HCT116 (cell line): ENCODE measurements around the gene COL23A1. TPM values are rescaled to one million over a fixed set of nuclear protein-coding genes. Genes with fewer than 3 reads are reported as not detected.

Experiments
- ATAC-seq: fragments of 200-7000 bp; cut with Tn5 transposase; 2 replicates; pipeline ENCODE4 v1.9.1; 2020; ENCODE audit warnings: mild to moderate bottlenecking, moderate library complexity
- BruUV-seq: library from RNA; stranded (reverse); fragments of 400-500 nt; replicated peaks from 2 replicates; lab custom pipeline; 2021; lab: Mats Ljungman, UMichigan
- CTCF ChIA-PET: fragments of 300-600 bp; sonication (Branson Sonifier 250); formaldehyde crosslinking; loops from one replicate; lab custom pipeline; 2021; ENCODE audit warnings: antibody characterized with exemption; lab: Charles Lee
- POLR2A ChIA-PET: fragments of 300-600, 350-600 bp; sonication (Branson Sonifier 250); formaldehyde crosslinking; loops from one replicate; lab custom pipeline; 2021; ENCODE audit warnings: antibody characterized with exemption; lab: Charles Lee
- RAD21 ChIA-PET, 2 experiments: fragments of 300-600 bp; sonication (Branson Sonifier 250); formaldehyde crosslinking; loops; one replicate each; lab custom pipeline; 2023; ENCODE audit warnings: low total read pairs in 2 of 2; ENCODE audit not compliant: uncharacterized antibody in 2 of 2, unreplicated experiment in 2 of 2, low non-redundant PET in 1 of 2; lab: Charles Lee
- DNase-seq: peaks from one replicate; pipeline ENCODE4 v3.0.0-alpha.2; 2010; ENCODE audit warnings: low read depth, low spot score
- H2AFZ ChIP-seq: fragments of 200-600 bp; shearing (Covaris generic), sonication (generic); 2 replicates; pipeline ENCODE4 v1.6.1; 2017; ENCODE audit warnings: low read depth, mixed run types, mixed read lengths, antibody characterized with exemption, low read length; ENCODE audit not compliant: poor library complexity, severe bottlenecking
- H3K27ac ChIP-seq: 2 replicates; pipeline ENCODE4 v1.5.1; 2012; ENCODE audit warnings: low read depth, low read length
- H3K27me3 ChIP-seq: fragments of 200-600 bp; sonication (generic); 2 replicates; pipeline ENCODE4 v1.6.1; 2016; ENCODE audit warnings: mixed run types, low read length, mixed read lengths; ENCODE audit not compliant: insufficient read depth
- H3K36me3 ChIP-seq, 2 experiments: fragments of 200-500 bp in 1 of 2; fragments of 200-600 bp in 1 of 2; sonication (Bioruptor generic) in 1 of 2; sonication (generic) in 1 of 2; 2 replicates each; pipeline versions ENCODE4 v1.5.1 to v1.6.1; 2014 to 2016; ENCODE audit warnings: low read length in 2 of 2, inconsistent platforms in 1 of 2, mixed read lengths in 1 of 2, mixed run types in 1 of 2; ENCODE audit not compliant: insufficient read depth in 2 of 2, control insufficient read depth in 1 of 2
- H3K4me1 ChIP-seq, 2 experiments: fragments of 200-600 bp in 1 of 2; sonication (generic) in 1 of 2; 2 replicates each; pipeline versions ENCODE4 v1.5.1 to v1.6.1; 2012 to 2017; ENCODE audit warnings: low read length in 2 of 2, inconsistent platforms in 1 of 2, mild to moderate bottlenecking in 1 of 2, mixed read lengths in 1 of 2, mixed run types in 1 of 2, moderate library complexity in 1 of 2; ENCODE audit not compliant: insufficient read depth in 2 of 2, control insufficient read depth in 1 of 2
- H3K4me2 ChIP-seq: fragments of 200-600 bp; sonication (generic); 2 replicates; pipeline ENCODE4 v1.6.1; 2017; ENCODE audit warnings: mixed run types, low read length, mixed read lengths
- H3K4me3 ChIP-seq, 2 experiments: fragments of 200-600 bp in 1 of 2; sonication (generic) in 1 of 2; replicated peaks in 1 of 2; 2 replicates each; pipeline ENCODE4 v1.5.1; 2011 to 2016; ENCODE audit warnings: low read length in 2 of 2, control low read depth in 1 of 2, low read depth in 1 of 2, mild to moderate bottlenecking in 1 of 2, mixed read lengths in 1 of 2, mixed run types in 1 of 2
- H3K79me2 ChIP-seq: fragments of 200-600 bp; sonication (generic); 2 replicates; pipeline ENCODE4 v1.6.1; 2017; ENCODE audit warnings: mild to moderate bottlenecking, mixed run types, low read length, moderate library complexity, mixed read lengths; ENCODE audit not compliant: insufficient read depth
- H3K9ac ChIP-seq: fragments of 200-600 bp; sonication (generic); 2 replicates; pipeline ENCODE4 v1.6.1; 2016; ENCODE audit warnings: low read length, mixed read lengths
- H3K9me2 ChIP-seq: fragments of 200-600 bp; sonication (generic), shearing (Covaris generic); 2 replicates; pipeline ENCODE4 v1.6.1; 2017; ENCODE audit warnings: mixed run types, mild to moderate bottlenecking, moderate library complexity; ENCODE audit not compliant: insufficient read depth
- H3K9me3 ChIP-seq, 2 experiments: fragments of 200-500 bp in 1 of 2; fragments of 200-600 bp in 1 of 2; sonication (Bioruptor generic) in 1 of 2; sonication (generic) in 1 of 2; 2 replicates each; pipeline ENCODE4 v1.6.1; 2014 to 2017; ENCODE audit warnings: low read length in 2 of 2, mixed read lengths in 2 of 2, inconsistent platforms in 1 of 2, low read depth in 1 of 2, mild to moderate bottlenecking in 1 of 2, mixed run types in 1 of 2, moderate library complexity in 1 of 2; ENCODE audit not compliant: control insufficient read depth in 1 of 2, insufficient read depth in 1 of 2
- H4K20me1 ChIP-seq: fragments of 200-600 bp; sonication (generic), shearing (Covaris generic); 2 replicates; pipeline ENCODE4 v1.6.1; 2017; ENCODE audit warnings: mixed run types, mild to moderate bottlenecking, moderate library complexity; ENCODE audit not compliant: insufficient read depth
- CBX3 ChIP-seq: IDR thresholded peaks from 2 replicates; pipeline ENCODE4 v1.6.1; 2012; ENCODE audit warnings: low read depth
- EGR1 ChIP-seq: IDR thresholded peaks from 2 replicates; pipeline ENCODE4 v1.6.1; 2012; ENCODE audit warnings: low read depth
- ELF1 ChIP-seq: IDR thresholded peaks from 2 replicates; pipeline ENCODE4 v1.6.1; 2012; ENCODE audit warnings: low read depth, borderline replicate concordance
- EZH2 ChIP-seq: fragments of 200-600 bp; sonication (generic); IDR thresholded peaks from 2 replicates; pipeline ENCODE4 v1.6.1; 2017; ENCODE audit warnings: antibody characterized with exemption, mixed run types
- EZH2phosphoT487 ChIP-seq: fragments of 200-600 bp; IDR thresholded peaks from 2 replicates; pipeline ENCODE4 v1.6.1; 2018; ENCODE audit warnings: antibody characterized with exemption, borderline replicate concordance
- FOSL1 ChIP-seq: IDR thresholded peaks from 2 replicates; pipeline ENCODE4 v1.6.1; 2012; ENCODE audit warnings: low read depth
- RAD21 ChIP-seq: IDR thresholded peaks from 2 replicates; pipeline ENCODE4 v1.6.1; 2012; ENCODE audit warnings: low read depth, mild to moderate bottlenecking
- SP1 ChIP-seq: IDR thresholded peaks from 2 replicates; pipeline ENCODE4 v1.6.1; 2012; ENCODE audit warnings: low read depth
- TCF7L2 ChIP-seq: IDR thresholded peaks from 2 replicates; pipeline ENCODE4 v1.7.0; 2011; ENCODE audit warnings: borderline replicate concordance, inconsistent platforms; ENCODE audit not compliant: insufficient read depth, insufficient read length; ENCODE audit errors: extremely low read depth
- ZFX ChIP-seq: fragments of 450-650 bp; IDR thresholded peaks from 2 replicates; pipeline ENCODE4 v1.6.1; 2017
- intact Hi-C: fragments of 100-400 bp; cut with micrococcal nuclease; formaldehyde crosslinking; loops from 2 replicates; pipeline ENCODE4 v1.10.0; 2022
- total RNA-seq: library from RNA; stranded (reverse); gene quantifications from one replicate; pipeline ENCODE4 v1.2.1, GENCODE V29; 2021; ENCODE audit not compliant: unreplicated experiment
- TF ChIP-seq, protein P1 (sequence below): IDR thresholded peaks from 2 replicates; pipeline ENCODE4 v1.6.1; 2012
- TF ChIP-seq, protein P2 (sequence below): IDR thresholded peaks from 2 replicates; pipeline ENCODE4 v1.6.1; 2012; ENCODE audit warnings: low read depth
- TF ChIP-seq, protein P3 (sequence below): IDR thresholded peaks from 2 replicates; pipeline ENCODE4 v1.6.1; 2011; ENCODE audit warnings: mild to moderate bottlenecking, low read length, moderate library complexity; ENCODE audit not compliant: insufficient replicate concordance; ENCODE audit errors: extremely low read depth

Gene COL23A1
- total RNA-seq, 1 experiment from 2014 or later, result not detected

DNA sequence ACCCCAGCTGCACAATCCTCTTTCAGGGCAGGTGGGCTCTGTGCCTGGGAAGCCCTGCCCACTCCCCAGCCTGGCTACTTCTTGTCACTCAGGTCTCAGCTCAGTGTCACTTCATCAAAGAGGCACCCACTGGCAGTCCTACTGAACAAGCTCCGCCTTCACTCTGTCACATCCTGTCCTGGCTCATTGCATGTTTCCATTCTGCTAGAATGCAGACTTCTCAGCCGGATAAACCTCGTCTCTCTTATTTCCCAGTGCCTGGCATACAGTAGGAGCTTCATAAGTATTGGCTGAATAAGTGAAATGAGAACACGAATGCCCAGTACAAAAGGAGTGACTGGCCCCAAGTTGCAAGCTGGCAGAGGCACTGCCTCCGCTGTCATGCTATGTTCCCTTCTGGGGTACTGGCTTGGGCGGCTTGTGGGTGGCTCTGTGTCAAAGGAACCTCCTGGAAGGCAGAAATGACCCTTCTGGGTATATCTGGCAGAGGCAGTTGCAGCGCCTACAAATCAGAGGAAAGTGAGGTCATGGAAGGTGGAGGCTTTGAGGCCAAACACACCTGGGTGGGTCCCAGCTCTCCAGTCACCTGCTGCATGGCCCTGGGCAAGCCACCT is 259.3 kb downstream of the COL23A1 start:
- no peak for DNase-seq
- RAD21 ChIA-PET, result no interaction called here
- no peaks in the 10 kb centered on the region for H3K79me2 ChIP-seq
- CTCF ChIA-PET, result no interaction called here
- POLR2A ChIA-PET, result no interaction called here
- H3K4me1 ChIP-seq, result peaks cover 0 to 14% of the 10 kb centered on the region in 2 experiments; a peak in 1 of 4 replicates
- H3K4me3 ChIP-seq, result no peak overlapping the region
- H3K9me3 ChIP-seq, result no peaks in the 10 kb centered on the region
- no peak overlapping the region for H2AFZ ChIP-seq
- H3K9ac ChIP-seq, result no peak overlapping the region
- no peaks in the 10 kb centered on the region for H4K20me1 ChIP-seq
- no peaks in the 10 kb centered on the region for H3K27me3 ChIP-seq
- no TSS peak for BruUV-seq
- H3K9me2 ChIP-seq, result no peaks in the 10 kb centered on the region
- H3K4me2 ChIP-seq, result peak overlapping the region; percentile 9; the same call in 1 of the 2 replicates
- peak; percentile 35; the same call in 1 of the 2 replicates for ATAC-seq
- intact Hi-C loops, result no loop called here
- no peaks in the 10 kb centered on the region for H3K36me3 ChIP-seq
- no peak overlapping the region for H3K27ac ChIP-seq
- TF ChIP-seq EZH2phosphoT487 (no peak), ZFX (no peak), EGR1 (no peak)

DNA sequence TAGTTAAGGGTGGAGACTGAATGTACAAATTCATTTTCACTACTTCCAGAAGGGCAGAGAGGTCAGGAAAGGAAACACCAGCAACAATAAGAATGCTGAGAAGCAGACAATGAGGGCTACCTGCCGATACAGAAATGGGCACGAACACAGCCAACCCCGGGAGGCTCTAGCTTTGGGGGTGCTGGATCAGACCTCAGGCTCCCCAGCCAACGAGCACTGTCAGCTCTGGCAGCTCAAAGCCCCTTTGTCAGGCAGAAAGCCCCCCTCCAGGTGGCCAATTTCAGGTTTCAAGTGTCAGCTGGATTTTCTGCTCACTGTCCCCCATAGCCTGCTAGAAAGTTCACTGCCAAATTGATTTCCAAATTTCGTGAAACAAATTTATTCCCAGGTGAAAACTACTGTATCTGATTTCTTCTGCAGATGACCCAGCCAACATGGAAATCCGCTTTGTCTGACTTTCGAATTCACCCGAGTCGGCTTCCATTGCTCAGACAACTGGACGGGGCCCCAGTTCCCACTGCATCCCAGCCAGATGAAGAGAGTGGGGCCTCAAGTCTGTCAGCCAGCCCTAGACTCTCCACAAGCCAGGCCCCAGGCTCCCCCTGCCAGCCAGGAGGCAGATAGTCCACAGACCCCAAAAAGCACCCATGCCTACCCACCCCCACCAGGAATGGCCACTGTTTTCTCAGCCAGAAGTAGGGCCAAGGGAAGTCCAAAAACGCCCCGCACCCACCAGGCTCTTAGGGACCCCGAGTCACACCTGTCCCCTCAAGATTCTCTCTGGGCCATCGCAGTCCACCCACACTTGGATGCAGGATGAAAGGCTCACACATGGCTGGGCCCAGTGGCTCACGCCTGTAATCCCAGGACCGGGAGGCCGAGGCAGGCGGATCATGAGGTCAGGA is 261.1 kb downstream of the COL23A1 start:
- ATAC-seq, result no peak
- Histone ChIP-seq H2AFZ (no peak overlapping the region), H3K9ac (no peak overlapping the region), H3K27ac (no peak overlapping the region), H3K27me3 (no peaks in the 10 kb centered on the region), H3K4me3 (no peak overlapping the region), H3K9me3 (no peaks in the 10 kb centered on the region), H4K20me1 (no peaks in the 10 kb centered on the region), H3K4me2 (no peak overlapping the region), H3K36me3 (no peaks in the 10 kb centered on the region), H3K79me2 (no peaks in the 10 kb centered on the region), H3K4me1 (peaks cover 0 to 14% of the 10 kb centered on the region in 2 experiments; a peak in 1 of 4 replicates), H3K9me2 (no peaks in the 10 kb centered on the region)
- ChIA-PET POLR2A (no interaction called here), RAD21 (no interaction called here), CTCF (no interaction called here)
- no TSS peak for BruUV-seq
- DNase-seq, result no peak
- intact Hi-C loops, result no loop called here
- TF ChIP-seq ELF1, result no peak
- TF ChIP-seq, protein P1, sequence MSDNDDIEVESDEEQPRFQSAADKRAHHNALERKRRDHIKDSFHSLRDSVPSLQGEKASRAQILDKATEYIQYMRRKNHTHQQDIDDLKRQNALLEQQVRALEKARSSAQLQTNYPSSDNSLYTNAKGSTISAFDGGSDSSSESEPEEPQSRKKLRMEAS, result no peak
- no peak for TF ChIP-seq SP1
- TF ChIP-seq, protein P2, sequence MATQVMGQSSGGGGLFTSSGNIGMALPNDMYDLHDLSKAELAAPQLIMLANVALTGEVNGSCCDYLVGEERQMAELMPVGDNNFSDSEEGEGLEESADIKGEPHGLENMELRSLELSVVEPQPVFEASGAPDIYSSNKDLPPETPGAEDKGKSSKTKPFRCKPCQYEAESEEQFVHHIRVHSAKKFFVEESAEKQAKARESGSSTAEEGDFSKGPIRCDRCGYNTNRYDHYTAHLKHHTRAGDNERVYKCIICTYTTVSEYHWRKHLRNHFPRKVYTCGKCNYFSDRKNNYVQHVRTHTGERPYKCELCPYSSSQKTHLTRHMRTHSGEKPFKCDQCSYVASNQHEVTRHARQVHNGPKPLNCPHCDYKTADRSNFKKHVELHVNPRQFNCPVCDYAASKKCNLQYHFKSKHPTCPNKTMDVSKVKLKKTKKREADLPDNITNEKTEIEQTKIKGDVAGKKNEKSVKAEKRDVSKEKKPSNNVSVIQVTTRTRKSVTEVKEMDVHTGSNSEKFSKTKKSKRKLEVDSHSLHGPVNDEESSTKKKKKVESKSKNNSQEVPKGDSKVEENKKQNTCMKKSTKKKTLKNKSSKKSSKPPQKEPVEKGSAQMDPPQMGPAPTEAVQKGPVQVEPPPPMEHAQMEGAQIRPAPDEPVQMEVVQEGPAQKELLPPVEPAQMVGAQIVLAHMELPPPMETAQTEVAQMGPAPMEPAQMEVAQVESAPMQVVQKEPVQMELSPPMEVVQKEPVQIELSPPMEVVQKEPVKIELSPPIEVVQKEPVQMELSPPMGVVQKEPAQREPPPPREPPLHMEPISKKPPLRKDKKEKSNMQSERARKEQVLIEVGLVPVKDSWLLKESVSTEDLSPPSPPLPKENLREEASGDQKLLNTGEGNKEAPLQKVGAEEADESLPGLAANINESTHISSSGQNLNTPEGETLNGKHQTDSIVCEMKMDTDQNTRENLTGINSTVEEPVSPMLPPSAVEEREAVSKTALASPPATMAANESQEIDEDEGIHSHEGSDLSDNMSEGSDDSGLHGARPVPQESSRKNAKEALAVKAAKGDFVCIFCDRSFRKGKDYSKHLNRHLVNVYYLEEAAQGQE, result no peak
- TF ChIP-seq CBX3, result no peak
- TF ChIP-seq, protein P3, sequence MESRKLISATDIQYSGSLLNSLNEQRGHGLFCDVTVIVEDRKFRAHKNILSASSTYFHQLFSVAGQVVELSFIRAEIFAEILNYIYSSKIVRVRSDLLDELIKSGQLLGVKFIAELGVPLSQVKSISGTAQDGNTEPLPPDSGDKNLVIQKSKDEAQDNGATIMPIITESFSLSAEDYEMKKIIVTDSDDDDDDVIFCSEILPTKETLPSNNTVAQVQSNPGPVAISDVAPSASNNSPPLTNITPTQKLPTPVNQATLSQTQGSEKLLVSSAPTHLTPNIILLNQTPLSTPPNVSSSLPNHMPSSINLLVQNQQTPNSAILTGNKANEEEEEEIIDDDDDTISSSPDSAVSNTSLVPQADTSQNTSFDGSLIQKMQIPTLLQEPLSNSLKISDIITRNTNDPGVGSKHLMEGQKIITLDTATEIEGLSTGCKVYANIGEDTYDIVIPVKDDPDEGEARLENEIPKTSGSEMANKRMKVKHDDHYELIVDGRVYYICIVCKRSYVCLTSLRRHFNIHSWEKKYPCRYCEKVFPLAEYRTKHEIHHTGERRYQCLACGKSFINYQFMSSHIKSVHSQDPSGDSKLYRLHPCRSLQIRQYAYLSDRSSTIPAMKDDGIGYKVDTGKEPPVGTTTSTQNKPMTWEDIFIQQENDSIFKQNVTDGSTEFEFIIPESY, result no peak
- TF ChIP-seq TCF7L2, result no peak
- TF ChIP-seq EGR1, result no peak
- TF ChIP-seq RAD21, result no peak
- TF ChIP-seq FOSL1, result no peak
- no peak for TF ChIP-seq EZH2
